GM19463 (cell line): ENCODE results near the gene GALNT5.
A peak's percentile ranks its signal among the peaks of the same experiment; 100 is the strongest.
"Not testable (repeated sequence)": the region's sequence is repeated elsewhere in the genome, so short reads cannot be mapped to it uniquely, and the experiment has no call there.

Experiments
- ATAC-seq: cut with Tn5 transposase; IDR thresholded peaks from one replicate; pipeline ENCODE4 v1.9.1; 2021; ENCODE audit warnings: mild to moderate bottlenecking, moderate library complexity; ENCODE audit not compliant: unreplicated experiment

The GALNT5 gene

GRCh38 chr2:157324331-157324843 lies 66.9 kb downstream of the GALNT5 start:
- no peak for ATAC-seq

GRCh38 chr2:157325786-157326185 lies 68.3 kb downstream of the GALNT5 start, which contains the start of gene ERMN:
Gene ERMN, minus strand, starts transcription at chr2:157325824. Its CDS starts 182 bp downstream, at chr2:157325642.
- no peak for ATAC-seq

- no peak for ATAC-seq
Observed at GRCh38 chr2:157326698-157327097, 69.2 kb downstream of the GALNT5 start.

- ATAC-seq = peak; percentile 24
Observed at GRCh38 chr2:157327200-157327599, 69.7 kb downstream of the GALNT5 start.

- ATAC-seq = peak; percentile 99
Observed at GRCh38 chr2:157327621-157328500, 70.4 kb downstream of the GALNT5 start.

GRCh38 chr2:157329524-157329923 lies 72.0 kb downstream of the GALNT5 start:
- no peak for ATAC-seq

- ATAC-seq = no peak
Observed at GRCh38 chr2:157333304-157334047, 76.0 kb downstream of the GALNT5 start.

- ATAC-seq = no peak
Observed at GRCh38 chr2:157334335-157334734, 76.8 kb downstream of the GALNT5 start.

GRCh38 chr2:157334797-157335196 lies 77.3 kb downstream of the GALNT5 start:
- no peak for ATAC-seq

- ATAC-seq = no peak
Observed at GRCh38 chr2:157336137-157337010, 78.9 kb downstream of the GALNT5 start.

GRCh38 chr2:157337978-157338377 lies 80.5 kb downstream of the GALNT5 start:
- ATAC-seq = no peak

- ATAC-seq = no peak
Observed at GRCh38 chr2:157339965-157340655, 82.6 kb downstream of the GALNT5 start.

GRCh38 chr2:157341381-157341780 lies 83.9 kb downstream of the GALNT5 start:
- ATAC-seq = not testable (repeated sequence)

GRCh38 chr2:157345647-157346389 lies 88.3 kb downstream of the GALNT5 start:
- ATAC-seq = no peak

- ATAC-seq = no peak
Observed at GRCh38 chr2:157348291-157348921, 90.9 kb downstream of the GALNT5 start.

GRCh38 chr2:157349949-157350515 lies 92.5 kb downstream of the GALNT5 start:
- ATAC-seq = no peak

GRCh38 chr2:157355618-157356017 lies 98.1 kb downstream of the GALNT5 start:
- no peak for ATAC-seq

GRCh38 chr2:157359628-157360027 lies 102.1 kb downstream of the GALNT5 start:
- ATAC-seq = peak; percentile 38

- no peak for ATAC-seq
Observed at GRCh38 chr2:157361526-157361925, 104.0 kb downstream of the GALNT5 start.
